ENCODE measurements around the gene TCEAL4. TPM values are rescaled to one million over a fixed set of nuclear protein-coding genes. Genes with fewer than 3 reads are reported as not detected.

Gene TCEAL4
- total and polyA plus RNA-seq, 2 of the 13 experiments (the other 11 are each of a cell fraction or from before 2014, with no cell fraction given): 12.6 to 31.0 TPM

- no peaks in the 10 kb centered on the region for H3K36me3 ChIP-seq (replicated peaks in 1 of 2; ENCODE audit: control insufficient read depth in 1 of 2, insufficient read depth in 2 of 2, low read length in 2 of 2)
- H4K20me1 ChIP-seq (ENCODE audit: insufficient read depth, low read length): no peaks in the 10 kb centered on the region
- peaks cover 7% of the 10 kb centered on the region; the same call in 1 of the 2 replicates for H3K4me1 ChIP-seq (ENCODE audit: insufficient read depth, low read length)
- no peaks in the 10 kb centered on the region for H3K27me3 ChIP-seq (ENCODE audit: control insufficient read depth in 1 of 2, insufficient read depth in 2 of 2, low read length in 2 of 2)
- in situ Hi-C loops (cut with HindIII; ENCODE audit: extremely low pct_ligation_motif_present, low pct_unique_long_range_greater_than_20kb): no loop called here
- DNase-seq (ENCODE audit: low spot score) (peak; percentile 61), ATAC-seq (peak; percentile 87), FAIRE-seq (peak; percentile 58)
- ChIA-PET CTCF (ENCODE audit: low intra/inter-chr PET ratio, low total read pairs) (no interaction called here), POLR2A (interaction anchor here (1.7 to 2.2 kb wide), 2 partner anchors 57 to 58 kb away, joined by 9 to 13 read pairs; no protein-coding TSS in a partner anchor)
- H3K4me3 ChIP-seq (replicated peaks in 1 of 3; ENCODE audit: insufficient read depth in 1 of 3, low read depth in 2 of 3, low read length in 3 of 3): peak within 1 kb of the TSS; percentile 67 to 78 (median 73)
- peak within 1 kb of the TSS; percentile 71 for H3K9ac ChIP-seq (ENCODE audit: insufficient read depth, low read depth, low read length)
- peak within 1 kb of the TSS; percentile 78 for H2AFZ ChIP-seq (ENCODE audit: low read length)
- 5% methylated on average over 14 of the region's 32 CpGs for WGBS (ENCODE audit: low lambda C conversion rate)
- H3K27ac ChIP-seq (ENCODE audit: extremely low read length, insufficient read depth, low read length): peak within 1 kb of the TSS; percentile 86
- BruUV-seq (replicated peaks): TSS peak; percentile 62
- peak within 1 kb of the TSS; percentile 84 for H3K4me2 ChIP-seq (ENCODE audit: low read depth, low read length)
- intact Hi-C loops (cut with micrococcal nuclease; ENCODE audit: unreplicated experiment): loop anchor here (5.0 kb wide), 1 partner anchor 59 kb away; the partner anchor contains the start of gene MORF4L2
- H3K79me2 ChIP-seq (ENCODE audit: insufficient read depth, low read length): peaks cover 2% of the 10 kb centered on the region
- H3K9me3 ChIP-seq (ENCODE audit: low read length): no peaks in the 10 kb centered on the region
- TF ChIP-seq PHF20 (CRISPR knock-in tag; IDR thresholded peaks at IDR 0.05) (no peak), NR2F2 (IDR thresholded peaks at IDR 0.05; ENCODE audit: borderline replicate concordance, low read depth) (no peak), SOX5 (CRISPR knock-in tag; IDR thresholded peaks at IDR 0.05; ENCODE audit: borderline replicate concordance) (peak; percentile 22; the same call in 1 of the 2 replicates), ZBTB42 (CRISPR knock-in tag; IDR thresholded peaks at IDR 0.05) (no peak), E2F5 (CRISPR knock-in tag; conservative IDR thresholded peaks at IDR 0.05) (no peak), ZNF335 (CRISPR knock-in tag; IDR thresholded peaks at IDR 0.05) (no peak), AHDC1 (CRISPR knock-in tag; IDR thresholded peaks at IDR 0.05; ENCODE audit: borderline replicate concordance) (no peak), HDAC2 (CRISPR knock-in tag; IDR thresholded peaks at IDR 0.05) (no peak), SMC3 (IDR thresholded peaks at IDR 0.05; ENCODE audit: low read length) (no peak), HMGXB4 (CRISPR knock-in tag; IDR thresholded peaks at IDR 0.05; ENCODE audit: borderline replicate concordance in 1 of 2, low read depth in 1 of 2) (no peak; a peak in 1 of 4 replicates), ZNF775 (CRISPR knock-in tag; IDR thresholded peaks at IDR 0.05; ENCODE audit: borderline replicate concordance) (no peak), ZNF354B (CRISPR knock-in tag; IDR thresholded peaks at IDR 0.05) (0 out of 2 replicates have a peak, but pooled peaks have one; percentile 35), ZNF891 (CRISPR knock-in tag; IDR thresholded peaks at IDR 0.05) (no peak), ZSCAN12 (CRISPR knock-in tag; IDR thresholded peaks at IDR 0.05) (no peak)
Measured at GRCh38 chrX:103628386-103629317, 43.3 kb downstream of the TCEAL4 start, which contains the start of gene TCEAL1. Gene TCEAL1, plus strand, starts transcription at chrX:103628975. Its CDS starts 942 bp downstream, at chrX:103629917.

Measured in HepG2 (cell line).